HG03045 (cell line): ENCODE results near the gene AMBRA1.
"Not testable (repeated sequence)": the region's sequence is repeated elsewhere in the genome, so short reads cannot be mapped to it uniquely, and the experiment has no call there.

Experiments used
- ATAC-seq: cut with Tn5 transposase; IDR thresholded peaks from one replicate; pipeline ENCODE4 v1.9.1; 2021; ENCODE audit warnings: mild to moderate bottlenecking, moderate library complexity; ENCODE audit not compliant: unreplicated experiment

AMBRA1 gene

DNA sequence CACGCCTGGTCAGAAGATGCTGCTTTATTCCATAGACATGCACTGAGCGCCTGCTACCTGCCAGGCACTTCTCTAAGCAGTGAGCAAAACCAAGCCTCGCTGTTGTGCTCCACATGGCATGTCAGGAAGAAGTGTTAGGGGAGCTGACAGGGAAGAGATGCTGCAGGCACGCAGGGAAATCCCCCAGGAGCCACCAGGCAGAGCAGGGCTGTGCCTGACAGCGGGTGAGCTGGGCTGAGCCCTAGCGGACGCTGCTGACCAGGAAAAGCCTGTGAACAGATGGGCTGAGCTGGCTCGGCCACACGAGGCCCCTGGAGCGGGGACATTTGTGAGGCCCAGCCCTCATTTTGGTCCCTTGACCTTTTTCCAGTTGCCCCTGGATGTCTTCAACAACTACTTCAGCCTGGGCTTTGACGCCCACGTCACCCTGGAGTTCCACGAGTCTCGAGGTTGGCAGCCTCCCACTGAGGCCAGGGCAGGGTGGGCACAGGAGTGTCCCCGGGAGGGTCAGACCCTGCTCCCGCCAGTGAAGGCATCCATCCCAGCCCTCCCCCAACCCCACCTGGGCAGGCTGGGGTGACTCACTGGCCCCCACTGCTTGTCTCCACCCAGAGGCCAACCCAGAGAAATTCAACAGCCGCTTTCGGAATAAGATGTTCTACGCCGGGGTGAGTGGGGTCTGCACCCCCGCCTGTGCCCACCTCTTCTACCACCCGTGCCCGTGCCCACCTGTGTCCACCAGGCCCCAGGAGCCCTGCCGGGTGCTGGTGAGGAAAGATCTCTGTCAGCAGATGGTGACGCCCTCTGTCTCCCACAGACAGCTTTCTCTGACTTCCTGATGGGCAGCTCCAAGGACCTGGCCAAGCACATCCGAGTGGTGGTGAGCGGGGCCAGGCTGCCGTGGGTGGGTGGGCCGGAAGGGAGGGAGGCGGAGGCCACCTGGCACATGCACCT, 219.8 kb downstream of the AMBRA1 start:
- no peak for ATAC-seq

DNA sequence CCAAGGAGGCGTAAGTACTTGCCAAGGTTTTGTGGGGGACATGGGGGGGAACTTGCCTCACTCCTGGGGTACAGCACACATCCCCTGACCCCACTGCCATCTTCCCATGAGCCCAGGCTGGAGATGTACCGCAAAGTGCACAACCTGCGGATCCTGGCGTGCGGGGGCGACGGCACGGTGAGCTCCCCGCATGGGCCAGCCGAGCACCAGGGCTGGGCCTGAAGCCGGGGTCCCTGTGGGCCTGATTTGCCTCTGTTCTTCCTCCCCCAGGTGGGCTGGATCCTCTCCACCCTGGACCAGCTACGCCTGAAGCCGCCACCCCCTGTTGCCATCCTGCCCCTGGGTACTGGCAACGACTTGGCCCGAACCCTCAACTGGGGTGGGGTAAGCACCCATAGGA, 221.3 kb downstream of the AMBRA1 start:
- not testable (repeated sequence) for ATAC-seq

DNA sequence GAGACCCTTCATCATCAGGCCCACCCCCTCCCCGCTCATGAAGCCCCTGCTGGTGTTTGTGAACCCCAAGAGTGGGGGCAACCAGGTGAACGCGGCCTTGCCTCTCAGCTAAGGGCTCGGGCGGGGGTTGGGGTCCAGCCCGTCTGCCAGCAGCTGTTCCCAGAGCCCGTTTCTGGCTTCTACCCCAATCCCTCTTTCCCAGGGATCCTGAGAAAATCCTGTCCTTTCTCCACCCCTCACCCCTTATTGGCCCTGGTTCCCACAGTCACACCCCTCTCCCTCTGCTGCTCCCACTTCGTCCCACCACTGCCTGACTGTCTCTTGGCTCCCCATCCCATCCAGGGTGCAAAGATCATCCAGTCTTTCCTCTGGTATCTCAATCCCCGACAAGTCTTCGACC, 221.7 kb downstream of the AMBRA1 start:
- ATAC-seq, result no peak

DNA sequence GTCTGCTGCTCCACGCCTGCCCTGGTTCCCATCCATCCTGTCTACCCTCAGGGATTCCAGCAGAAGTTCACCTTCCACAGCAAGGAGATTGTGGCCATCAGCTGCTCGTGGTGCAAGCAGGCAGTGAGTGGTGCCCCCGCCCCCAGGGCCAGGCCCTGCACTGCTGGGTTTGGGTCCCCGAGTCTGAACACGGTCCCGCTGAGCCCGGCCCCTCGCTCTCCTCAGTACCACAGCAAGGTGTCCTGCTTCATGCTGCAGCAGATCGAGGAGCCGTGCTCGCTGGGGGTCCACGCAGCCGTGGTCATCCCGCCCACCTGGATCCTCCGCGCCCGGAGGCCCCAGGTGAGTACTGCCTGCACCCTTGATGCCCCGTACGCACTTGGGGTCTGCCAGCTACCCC, 222.6 kb downstream of the AMBRA1 start:
- ATAC-seq, result not testable (repeated sequence)

DNA sequence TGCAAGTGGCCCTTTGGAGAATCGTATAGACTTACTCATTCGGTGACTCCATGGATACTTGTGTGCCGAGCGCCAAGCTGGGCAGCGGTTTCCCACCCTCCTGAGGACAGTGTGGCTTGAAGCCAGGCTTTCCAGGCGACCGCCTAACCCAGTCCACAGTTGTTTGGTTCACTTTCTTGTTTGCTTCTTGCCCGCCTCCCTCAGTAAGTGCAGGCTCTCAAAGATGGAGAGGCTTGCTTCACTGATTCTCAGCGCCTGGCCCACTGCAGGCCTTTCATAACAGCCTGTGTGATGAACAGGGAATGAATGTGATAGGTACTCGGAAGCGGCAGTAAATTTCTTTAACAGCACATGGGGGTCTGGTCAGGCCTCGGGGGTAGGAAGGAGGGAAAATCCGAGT, 223.6 kb downstream of the AMBRA1 start:
- no peak for ATAC-seq

DNA sequence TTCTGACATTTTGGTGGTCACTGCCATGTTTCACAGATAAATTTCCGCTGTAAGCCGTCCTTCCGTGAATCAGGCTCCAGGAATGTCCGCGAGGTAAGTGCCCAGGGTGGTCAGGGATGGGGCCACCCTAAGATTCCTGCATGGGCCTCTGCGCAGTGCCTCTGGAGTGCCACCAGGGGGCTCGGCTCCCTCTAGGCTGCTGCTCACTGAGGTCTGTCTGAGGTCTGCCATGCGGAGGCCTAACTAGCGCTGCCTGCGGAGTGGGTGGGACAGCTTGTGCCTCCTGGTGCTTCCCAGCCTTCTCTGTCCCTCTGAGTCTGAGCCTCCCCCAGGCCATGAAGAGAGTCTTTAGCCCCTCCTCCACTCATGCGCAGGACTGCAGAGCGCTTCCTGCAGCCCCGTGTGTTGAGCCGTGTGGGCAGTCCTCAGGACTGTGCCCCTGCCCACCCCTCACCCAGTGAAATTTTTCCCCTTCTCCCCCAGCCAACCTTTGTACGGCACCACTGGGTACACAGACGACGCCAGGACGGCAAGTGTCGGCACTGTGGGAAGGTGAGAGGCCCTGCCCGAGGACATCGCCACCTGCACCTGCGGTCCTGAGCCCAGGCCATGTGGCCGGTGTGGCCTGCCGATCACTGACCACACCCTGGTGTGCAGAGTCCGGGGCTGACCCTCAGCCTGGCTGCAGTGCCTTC, 224.2 kb downstream of the AMBRA1 start:
- peak; percentile 41 for ATAC-seq

DNA sequence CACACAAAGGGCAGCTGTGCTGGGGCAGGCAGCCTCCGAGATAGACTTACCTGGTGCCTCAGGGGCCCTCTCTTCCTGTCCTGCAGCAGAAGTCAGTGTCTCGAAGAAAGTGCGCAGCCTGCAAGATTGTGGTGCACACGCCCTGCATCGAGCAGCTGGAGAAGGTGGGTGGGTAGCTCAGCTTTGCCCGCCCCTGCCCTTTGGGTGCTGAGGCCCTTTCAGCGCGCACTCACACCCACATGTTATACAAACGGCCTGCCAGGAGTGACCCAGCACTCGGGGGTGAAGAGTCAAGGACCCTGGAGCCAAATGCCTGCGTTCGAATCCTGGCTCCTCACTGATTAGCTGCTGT, 225.9 kb downstream of the AMBRA1 start:
- ATAC-seq, result no peak

DNA sequence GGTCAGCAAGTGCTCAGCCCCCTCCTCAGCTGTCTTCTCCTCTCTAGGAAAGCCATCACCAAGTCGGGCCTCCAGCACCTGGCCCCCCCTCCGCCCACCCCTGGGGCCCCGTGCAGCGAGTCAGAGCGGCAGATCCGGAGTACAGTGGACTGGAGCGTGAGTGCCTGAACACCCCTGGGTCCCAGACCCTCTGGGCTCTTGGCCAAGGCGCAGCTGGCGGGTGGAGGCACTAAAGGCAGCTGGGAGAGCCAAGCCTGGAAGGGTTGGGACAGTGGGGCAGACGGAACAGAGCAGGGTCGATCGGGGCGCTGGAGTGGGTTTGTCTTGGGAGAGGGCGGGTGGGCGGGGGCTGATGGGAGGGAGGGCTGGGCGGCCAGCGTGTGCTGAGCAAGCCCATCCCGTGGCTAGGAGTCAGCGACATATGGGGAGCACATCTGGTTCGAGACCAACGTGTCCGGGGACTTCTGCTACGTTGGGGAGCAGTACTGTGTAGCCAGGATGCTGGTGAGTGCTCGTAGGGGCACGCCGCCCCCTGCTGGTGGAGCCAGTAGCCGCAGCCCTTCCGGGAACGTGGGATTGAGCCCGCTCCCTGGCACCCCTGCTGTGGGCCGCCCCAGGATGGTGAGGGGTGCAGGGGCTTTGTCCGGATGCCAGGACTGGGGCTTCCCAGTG, 226.4 kb downstream of the AMBRA1 start:
- ATAC-seq, result peak; percentile 66

DNA sequence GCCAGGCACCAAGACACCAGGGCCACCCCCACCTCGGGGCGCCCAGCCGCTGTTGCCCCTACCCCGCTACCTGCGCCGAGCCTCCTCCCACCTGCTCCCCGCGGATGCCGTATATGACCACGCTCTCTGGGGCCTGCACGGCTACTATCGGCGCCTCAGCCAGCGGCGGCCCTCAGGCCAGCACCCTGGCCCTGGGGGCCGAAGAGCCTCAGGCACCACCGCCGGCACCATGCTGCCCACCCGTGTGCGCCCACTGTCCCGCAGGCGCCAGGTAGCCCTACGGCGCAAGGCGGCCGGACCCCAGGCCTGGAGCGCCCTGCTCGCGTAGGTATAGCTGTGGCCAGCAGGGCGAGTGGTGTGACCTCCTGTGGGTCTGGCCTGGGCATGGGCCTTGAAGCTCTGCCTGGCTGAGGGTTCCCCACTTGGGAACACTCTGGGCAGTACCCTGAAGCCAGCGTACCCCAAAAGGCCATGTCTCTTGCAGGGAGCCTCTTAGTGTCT, 227.1 kb downstream of the AMBRA1 start:
- ATAC-seq, result no peak

DNA sequence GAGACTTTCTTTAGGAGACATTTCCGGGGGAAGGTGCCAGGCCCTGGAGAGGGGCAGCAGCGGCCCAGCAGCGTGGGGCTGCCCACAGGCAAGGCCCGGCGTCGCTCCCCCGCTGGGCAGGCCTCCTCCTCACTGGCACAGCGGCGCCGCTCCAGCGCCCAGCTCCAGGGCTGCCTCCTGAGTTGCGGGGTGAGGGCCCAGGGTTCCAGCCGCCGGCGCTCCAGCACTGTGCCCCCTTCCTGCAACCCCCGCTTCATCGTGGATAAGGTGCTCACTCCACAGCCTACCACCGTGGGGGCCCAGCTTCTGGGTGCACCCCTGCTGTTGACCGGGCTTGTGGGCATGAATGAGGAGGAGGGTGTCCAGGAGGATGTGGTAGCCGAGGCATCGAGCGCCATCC, 227.6 kb downstream of the AMBRA1 start:
- ATAC-seq, result no peak

DNA sequence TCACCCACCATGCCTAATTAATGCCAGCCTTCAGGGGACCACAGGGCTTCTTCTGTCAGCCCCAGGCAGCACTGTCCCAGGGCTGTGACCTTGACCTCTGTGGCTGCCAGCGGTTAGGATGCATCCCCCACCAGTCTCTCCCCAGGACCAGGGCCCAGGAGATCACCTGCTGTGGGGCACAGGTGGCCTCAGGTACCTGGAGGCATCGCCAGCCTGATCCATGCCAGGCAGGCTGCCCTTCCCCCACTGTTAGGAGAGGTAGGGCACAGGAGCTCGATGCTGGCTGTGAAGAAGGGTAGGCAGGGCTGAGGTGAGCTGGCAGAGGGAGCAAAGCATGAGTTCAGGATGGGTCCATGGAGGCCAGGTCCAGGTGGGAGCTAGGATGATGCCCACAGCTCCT, 229.0 kb downstream of the AMBRA1 start:
- no peak for ATAC-seq

DNA sequence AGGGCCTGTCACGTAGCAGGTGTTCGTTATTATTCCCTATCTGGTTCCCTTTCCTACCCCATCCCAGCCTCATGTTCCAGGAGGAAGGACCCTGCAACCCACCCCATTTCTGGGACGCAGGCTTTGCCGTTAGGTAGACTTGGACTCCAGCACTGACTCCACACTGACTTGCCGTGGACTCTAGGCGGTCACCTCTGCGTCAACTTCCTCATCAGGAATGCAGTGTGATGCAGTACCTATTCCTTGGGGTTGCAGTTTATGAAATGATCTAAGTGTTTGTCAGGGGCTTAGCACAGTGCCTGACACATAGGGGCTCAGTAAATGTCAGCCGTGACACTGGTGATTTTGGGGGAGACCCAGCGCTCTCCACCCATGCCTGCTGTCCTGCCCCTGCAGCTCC, 229.8 kb downstream of the AMBRA1 start:
- ATAC-seq, result no peak

DNA sequence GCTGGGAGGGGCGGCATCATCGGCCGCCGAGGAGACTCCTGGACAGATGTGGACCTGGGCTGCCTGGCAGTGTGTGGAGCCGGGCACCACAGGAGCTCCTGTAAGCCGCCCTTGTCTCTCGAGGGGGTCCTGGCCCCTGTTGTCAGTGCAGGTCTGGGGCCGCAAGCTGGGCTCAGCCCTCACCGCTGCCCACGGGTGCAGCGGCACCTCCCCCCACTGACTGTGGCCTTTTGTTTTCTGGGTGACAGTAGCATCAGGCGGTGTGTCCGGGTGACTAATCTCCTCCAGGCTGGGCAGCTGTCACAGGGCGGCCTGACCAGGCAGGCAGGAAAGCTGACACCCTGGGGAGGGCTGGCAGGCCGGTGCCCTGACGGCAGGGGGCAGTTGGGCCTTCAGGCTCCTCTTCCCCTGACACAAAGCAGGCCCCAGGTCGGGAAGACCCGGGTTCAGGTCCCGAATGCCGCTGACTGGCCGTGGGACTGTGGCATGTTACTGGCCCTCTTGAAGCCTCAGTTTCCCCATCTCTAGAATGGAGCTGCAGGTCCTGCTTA, 230.3 kb downstream of the AMBRA1 start:
- ATAC-seq, result no peak

DNA sequence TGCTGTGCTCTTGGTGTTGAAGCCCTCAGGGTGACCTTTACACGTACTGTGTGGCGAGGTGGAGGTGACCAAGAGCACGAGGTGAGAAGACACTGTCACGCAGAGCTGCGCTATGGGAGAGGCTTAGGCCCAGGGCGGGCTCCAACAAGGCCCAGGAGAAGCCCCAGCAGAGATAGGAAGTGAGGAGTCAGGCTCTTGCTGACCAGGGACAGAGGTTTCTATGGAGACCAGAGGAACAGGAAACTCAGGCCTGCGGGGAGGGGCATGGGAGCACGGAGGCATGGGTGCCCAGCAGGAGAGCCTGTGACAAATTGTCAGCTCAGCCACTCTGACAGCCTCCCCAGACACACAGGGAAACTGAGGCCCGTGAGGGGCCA, 230.8 kb downstream of the AMBRA1 start:
- ATAC-seq, result no peak

DNA sequence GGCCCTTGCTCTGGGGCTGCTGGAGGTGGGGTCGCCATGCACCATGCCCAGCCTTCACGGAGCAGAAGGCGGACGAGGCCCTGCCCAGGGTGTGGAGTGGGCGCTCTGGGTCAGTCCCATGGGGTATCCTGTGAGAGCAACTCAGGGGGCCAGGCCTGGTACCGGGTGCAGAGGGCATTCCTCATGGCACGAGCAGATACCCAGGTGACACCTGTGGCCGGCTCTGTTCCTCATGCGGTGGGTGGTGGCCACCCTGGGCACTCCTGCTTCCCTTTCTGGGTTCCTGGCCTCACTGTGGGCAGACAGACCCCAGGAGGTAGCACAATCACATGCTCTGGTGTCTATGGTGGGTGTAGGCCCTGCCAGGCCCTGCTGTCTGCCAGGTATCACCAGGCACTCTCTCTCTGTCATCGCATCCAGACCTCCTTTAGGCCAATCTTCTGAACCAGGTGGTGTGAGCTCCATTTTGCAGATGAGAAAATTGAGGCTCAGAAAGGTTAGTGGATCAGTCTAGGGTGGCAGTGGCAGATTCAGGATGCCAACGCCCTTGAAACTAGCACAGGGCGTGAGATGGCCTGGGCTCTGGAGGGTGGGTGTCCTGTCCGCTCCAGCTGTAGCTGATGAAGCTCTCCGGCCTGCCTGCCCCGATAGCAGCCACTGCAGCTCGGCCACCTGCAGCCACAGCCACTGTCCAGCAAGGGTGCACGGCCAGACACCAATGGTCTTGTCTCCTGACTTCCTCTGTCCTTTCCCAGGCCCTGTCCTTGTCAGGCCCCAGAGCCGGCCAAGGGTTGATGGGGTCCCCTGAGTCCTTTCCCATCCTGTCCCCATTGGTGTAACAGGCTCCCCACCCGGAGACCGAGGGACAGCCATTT, 231.4 kb downstream of the AMBRA1 start:
- no peak for ATAC-seq

DNA sequence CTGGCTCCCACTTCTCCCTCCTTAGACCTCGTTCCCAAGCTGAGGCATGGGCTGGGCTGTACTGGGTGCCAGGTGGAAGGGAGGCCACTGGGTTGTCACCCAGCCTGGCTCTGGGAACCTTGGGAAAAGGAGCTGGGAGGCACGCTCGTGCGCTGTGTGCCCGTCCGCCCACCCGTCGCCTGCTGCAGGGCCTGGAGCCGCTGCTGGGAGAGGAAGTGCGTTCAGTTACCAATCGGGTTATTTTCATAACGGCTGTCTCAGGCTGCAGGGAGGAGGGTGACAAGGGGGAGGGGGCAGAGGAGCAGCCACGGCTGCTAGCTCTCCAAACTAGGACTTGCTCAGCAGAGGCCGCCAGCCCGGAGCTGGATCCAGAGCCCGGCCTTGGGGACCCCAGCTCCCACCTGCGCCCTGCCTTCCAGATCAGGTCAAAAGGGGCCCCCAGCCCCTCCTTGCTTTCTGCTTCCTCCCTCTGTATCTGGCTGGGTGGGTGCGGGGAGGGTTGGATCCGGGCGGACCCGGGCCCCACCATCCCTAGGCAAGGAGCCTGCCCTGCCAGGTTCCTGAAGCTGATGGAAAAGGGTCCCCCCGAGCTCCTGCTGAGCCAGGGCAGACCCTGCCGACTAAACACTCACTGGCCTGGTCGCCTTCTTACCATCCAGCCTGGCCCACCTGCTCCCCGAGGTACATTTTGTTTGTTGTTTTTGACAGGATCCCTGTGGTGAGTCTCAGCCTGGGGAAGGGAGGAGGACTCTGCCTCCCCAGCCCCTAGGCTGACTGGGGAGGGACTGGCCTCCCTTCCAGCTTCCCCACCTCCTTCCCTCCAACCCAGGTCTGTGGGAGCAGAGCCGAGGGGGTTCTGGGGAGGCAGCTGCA, 232.3 kb downstream of the AMBRA1 start:
- ATAC-seq, result peak; percentile 77

DNA sequence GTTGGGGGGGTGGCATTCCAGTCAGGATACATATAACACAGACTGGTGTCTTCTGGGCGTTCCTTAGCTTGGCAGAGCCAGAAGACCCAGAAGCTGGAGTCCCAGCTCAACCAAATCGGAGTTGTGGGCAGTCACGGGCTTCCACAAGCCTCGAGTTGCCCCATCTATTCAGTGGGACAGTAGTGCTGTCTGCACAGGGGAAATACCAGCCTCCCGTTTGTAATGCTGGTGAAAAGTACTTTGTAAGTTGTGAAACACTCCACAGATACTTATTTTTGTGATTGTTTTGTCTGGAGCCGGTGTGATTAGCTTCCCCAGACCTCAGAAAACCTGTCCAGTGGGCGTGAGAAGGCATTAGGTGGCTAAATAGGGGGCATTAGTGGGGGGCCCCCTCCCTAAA, 232.9 kb downstream of the AMBRA1 start:
- ATAC-seq, result no peak

DNA sequence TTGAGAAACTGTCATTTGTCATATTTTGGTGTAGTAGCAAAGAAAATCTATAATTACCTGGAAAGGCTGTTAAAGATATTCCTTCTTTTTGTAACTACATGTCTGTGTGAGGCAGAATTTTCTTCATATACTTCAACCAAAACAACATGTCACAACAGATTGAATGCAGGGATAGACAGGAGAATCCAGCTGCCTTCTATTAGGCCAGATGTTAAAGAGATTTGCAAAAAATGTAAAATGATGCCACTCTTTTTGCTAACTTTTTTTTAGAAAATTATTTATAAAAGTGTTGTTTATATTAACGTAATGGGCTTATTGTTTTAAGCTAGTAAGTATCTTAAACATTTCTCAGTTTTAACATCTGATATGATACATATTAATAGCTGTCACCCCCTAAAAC, 233.9 kb downstream of the AMBRA1 start:
- ATAC-seq, result no peak

DNA sequence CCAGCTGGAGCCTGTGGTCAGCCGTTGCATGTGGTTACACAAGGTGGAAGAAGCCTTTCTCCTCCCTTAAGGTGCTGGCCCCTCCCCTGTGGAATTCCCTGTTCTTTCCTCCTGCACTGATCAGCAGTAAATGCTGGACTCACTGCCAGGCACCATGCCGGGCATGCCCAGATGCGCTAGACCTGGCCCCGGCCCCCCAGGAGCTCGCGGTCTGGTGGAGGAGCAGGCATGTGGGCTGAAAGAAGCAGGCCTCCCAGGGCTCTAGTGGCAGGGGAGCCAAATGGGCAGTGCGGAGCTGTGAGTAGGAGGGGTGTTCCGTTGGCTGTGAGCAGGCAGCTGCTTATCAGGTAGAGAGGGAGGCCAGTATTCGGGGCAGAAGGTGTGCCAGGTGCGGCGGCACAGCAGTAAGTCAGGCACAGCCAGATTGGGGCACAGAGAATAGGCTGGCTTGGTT, 236.3 kb downstream of the AMBRA1 start:
- ATAC-seq, result no peak
